ENCODE measurements around the gene EPHA10.
"Not testable (repeated sequence)": the region's sequence is repeated elsewhere in the genome, so short reads cannot be mapped to it uniquely, and the experiment has no call there.

EPHA10 gene

GRCh38 chr1:37708471-37708870 is 56.4 kb downstream of the EPHA10 start:
- DNase-seq = no peak

- no peak for DNase-seq
These were observed 59.5 kb downstream of the EPHA10 start for GRCh38 chr1:37705399-37705798.

- peak; percentile 89 for DNase-seq
These were observed 60.0 kb downstream of the EPHA10 start for GRCh38 chr1:37704966-37705365.

- DNase-seq = no peak
These were observed 61.9 kb downstream of the EPHA10 start for GRCh38 chr1:37703061-37703460.

- no peak for DNase-seq
These were observed 63.9 kb downstream of the EPHA10 start for GRCh38 chr1:37701051-37701450.

GRCh38 chr1:37699147-37699546 is 65.8 kb downstream of the EPHA10 start:
- DNase-seq = no peak

- no peak for DNase-seq
These were observed 67.2 kb downstream of the EPHA10 start for GRCh38 chr1:37697737-37698136.

GRCh38 chr1:37697090-37697489 is 67.8 kb downstream of the EPHA10 start:
- DNase-seq = no peak

GRCh38 chr1:37692834-37693175 is 72.1 kb downstream of the EPHA10 start:
- DNase-seq = no peak

GRCh38 chr1:37692078-37692833 is 72.7 kb downstream of the EPHA10 start, which contains the start of gene CDCA8:
TSS of gene CDCA8 (plus strand) at chr1:37692516. CDS start at chr1:37692691, 175 bp downstream.
- DNase-seq = peak; percentile 97

- DNase-seq = peak; percentile 11
These were observed 73.3 kb downstream of the EPHA10 start for GRCh38 chr1:37691497-37692077.

GRCh38 chr1:37688926-37689325 is 76.0 kb downstream of the EPHA10 start:
- no peak for DNase-seq

GRCh38 chr1:37687764-37688163 is 77.2 kb downstream of the EPHA10 start:
- DNase-seq = not testable (repeated sequence)

- no peak for DNase-seq
These were observed 79.2 kb downstream of the EPHA10 start for GRCh38 chr1:37685722-37686121.

GRCh38 chr1:37684182-37684581 is 80.7 kb downstream of the EPHA10 start:
- not testable (repeated sequence) for DNase-seq

GRCh38 chr1:37682334-37682987 is 82.5 kb downstream of the EPHA10 start:
- DNase-seq = peak; percentile 60

GRCh38 chr1:37680933-37681332 is 84.0 kb downstream of the EPHA10 start:
- DNase-seq = no peak

GRCh38 chr1:37677808-37678207 is 87.1 kb downstream of the EPHA10 start:
- DNase-seq = no peak

- no peak for DNase-seq
These were observed 87.8 kb downstream of the EPHA10 start for GRCh38 chr1:37677143-37677439.

GRCh38 chr1:37676281-37677142 is 88.4 kb downstream of the EPHA10 start:
- no peak for DNase-seq

- no peak for DNase-seq
These were observed 91.0 kb downstream of the EPHA10 start for GRCh38 chr1:37673920-37674319.

- no peak for DNase-seq
These were observed 92.6 kb downstream of the EPHA10 start for GRCh38 chr1:37672136-37672870.

Data from fibroblast of skin of abdomen (primary cell).